ENCODE measurements around the gene FCGR2B.
A peak's percentile ranks its signal among the peaks of the same experiment; 100 is the strongest.
"Not testable (repeated sequence)": the region's sequence is repeated elsewhere in the genome, so short reads cannot be mapped to it uniquely, and the experiment has no call there.

FCGR2B gene

DNA sequence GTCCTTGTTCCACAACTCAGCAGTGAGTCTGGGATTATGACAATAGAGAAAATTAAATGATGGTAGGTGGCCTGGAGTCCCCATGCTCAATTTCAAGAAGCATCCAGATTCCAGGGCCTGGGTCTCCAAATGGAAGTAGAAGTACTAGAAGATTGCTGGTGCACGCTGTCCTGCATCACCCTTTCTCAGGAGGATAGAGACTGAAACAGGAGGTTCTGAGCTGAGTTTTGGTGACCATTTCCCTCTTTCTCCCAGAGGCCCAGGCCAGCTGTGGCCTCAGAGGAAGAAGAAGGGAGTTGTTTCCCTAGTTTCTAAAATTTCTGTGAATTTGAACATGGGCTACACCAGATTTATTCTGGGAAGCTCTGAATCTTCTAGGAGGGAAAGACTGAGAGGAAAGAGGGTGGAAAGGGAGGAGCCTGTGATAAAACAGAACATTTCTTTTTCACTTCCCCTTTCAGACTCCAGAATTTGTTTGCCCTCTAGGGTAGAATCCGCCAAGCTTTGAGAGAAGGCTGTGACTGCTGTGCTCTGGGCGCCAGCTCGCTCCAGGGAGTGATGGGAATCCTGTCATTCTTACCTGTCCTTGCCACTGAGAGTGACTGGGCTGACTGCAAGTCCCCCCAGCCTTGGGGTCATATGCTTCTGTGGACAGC, at the start of gene FCGR2B:
Gene FCGR2B (plus strand): TSS at position 460 of the 656 bp plus-strand sequence. CDS start 99 bp downstream, at position 559.
- not testable (repeated sequence) for DNase-seq

DNA sequence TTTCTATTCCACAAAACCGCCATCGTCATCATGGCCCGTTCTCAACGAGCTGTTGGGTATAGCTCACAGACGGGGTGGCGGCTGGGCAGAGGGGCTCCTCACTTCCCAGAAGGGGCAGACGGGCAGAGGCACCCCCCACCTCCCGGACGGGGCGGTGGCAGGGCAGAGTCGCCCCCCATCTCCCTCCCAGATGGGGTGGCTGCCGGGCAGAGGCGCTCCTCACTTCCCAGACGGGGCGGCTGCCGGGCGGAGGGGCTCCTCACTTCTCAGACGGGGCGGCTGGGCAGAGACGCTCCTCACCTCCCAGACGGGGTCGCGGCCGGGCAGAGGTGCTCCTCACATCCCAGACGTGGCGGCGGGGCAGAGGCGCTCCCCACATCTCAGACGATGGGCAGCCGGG, 46.5 kb upstream of the FCGR2B start:
- DNase-seq: not testable (repeated sequence)

DNA sequence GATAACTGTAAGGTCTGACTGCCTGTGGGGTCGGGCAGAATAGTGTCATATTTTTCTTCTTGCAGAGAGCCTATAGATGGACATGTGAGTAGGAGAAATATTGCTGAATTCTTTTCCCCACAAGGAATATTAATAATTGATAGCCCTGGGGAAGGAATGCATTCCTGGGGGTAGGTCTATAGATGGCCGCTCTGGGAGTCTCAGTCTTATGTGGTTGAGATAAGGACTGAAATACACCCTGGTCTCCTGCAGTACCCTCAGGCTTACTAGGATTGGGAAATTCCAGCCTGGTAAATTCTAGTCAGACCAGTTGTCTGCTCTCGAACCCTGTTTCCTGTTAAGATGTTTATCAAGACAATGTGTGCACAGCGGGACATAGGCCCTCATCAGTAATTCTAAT, 44.4 kb upstream of the FCGR2B start:
- not testable (repeated sequence) for DNase-seq

DNA sequence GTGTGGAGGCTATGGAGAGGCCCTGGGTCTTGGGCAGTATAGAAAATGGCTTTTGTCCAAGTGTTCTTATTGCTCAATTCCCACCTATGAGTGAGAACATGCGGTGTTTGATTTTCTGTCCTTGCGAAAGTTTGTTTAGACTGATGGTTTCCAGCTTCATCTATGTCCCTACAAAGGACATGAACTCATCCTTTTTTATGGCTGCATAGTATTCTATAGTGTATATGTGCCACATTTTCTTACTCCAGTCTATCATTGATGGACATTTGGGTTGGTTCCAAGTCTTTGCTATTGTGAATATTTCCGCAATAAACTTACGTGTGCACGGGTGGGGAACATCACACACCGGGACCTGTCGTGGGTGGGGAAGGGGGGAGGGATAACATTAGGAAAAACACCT, 42.5 kb upstream of the FCGR2B start:
- not testable (repeated sequence) for DNase-seq

DNA sequence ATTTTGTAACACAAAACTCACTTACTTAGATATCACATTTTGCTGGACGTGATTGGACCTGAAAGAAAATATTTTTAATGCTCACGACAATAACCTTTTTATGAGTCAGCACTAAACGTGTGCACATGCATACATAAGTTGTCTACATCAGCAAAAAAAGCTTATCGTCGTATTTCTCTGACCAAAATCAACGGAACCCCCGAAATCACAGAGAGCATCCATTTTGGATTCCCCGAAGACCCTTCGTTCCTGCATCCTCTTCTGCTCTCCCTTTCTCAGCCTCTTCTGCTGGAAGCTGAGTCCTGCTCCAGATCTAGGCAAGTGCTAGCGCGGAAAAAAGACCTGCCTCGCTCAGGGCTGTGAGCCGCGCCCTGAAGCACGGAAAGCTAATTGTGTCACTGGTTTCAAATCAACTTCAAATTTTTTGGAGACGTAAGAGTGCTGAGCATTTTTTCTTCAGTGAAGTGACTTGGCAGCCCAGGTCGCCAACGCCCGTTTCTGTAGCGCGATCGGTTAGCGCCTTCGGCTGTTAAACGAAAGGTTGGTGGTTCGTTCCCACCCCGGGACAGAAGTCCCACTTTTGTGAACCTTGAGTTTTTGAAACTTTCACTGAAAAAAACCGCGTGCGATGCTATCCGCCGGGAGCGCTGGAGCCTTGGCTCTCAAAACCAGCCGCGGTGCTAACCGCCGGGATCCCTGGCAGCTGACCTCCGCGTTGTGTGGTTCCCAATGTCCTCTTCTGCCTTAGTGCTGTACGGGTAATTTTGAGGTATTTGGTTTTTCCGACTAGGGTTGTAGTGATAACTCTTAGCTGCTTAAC, 41.6 kb upstream of the FCGR2B start:
- DNase-seq: peak; percentile 77

DNA sequence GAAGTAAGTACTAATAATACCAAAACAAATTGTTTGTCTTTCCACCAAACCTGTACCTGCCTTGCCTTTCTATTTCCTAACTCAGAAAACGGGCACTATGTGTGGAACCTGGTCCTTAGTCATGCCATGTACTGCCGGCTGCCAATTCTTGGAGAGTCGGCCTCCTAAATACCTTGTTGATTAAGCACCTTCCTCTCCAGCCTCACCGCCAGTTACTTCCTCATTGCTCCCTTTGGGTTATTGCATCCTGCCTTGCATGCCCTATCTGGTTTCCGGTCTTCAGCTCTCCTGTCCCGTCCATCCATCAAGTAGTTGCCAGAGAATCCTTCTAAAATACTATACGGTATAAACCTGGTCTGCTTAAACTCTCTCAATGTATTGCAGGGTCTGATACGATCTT, 40.9 kb upstream of the FCGR2B start:
- DNase-seq: not testable (repeated sequence)

DNA sequence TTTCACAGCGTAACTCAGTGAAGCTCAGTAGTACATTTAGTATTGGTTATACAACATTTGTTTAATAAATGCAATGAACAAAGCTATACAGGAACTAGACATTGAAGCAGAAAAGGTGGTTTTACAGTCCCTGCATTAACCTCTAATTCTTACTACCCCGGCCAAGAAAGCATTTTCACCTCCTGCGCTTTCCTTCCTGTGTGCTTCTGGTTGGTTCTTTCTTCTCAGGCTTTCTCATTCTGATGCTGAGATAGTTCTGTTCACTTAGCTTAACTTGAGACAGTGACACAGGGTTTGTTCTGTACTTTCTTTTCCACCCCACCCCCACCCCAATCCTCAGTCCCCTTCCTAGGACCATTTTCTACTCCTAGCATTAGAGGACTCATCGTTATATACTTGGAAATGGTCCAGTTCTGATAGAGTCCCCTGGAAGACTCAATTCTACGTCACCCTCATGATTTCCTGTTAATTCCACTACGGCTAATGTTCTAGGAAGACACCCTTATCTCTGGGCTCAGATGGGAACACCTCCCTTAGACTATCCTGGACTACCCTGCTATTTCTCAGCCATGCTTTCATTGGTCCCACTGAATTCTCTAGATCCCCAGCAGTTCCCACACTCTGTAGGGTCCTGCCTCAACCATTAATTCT, 39.4 kb upstream of the FCGR2B start:
- DNase-seq: not testable (repeated sequence)

DNA sequence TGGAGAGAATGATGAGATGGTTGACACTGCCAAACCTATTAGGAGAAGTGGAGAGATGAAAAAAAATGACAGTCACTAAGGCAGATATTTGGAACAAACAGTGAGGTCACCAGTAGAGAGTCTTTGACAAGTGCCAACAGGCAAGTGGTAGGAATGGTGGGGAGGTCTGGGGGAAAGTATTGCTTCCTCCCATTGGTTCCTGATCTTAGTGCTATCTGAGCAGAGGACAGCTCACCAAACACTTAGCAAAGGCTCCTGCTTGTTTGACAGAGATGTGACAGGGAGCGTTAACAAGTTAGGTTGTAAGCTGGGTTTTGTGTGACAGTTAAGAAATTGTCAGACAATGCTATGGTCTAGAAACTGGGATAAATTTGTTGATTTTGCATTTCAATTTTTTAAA, 38.3 kb upstream of the FCGR2B start:
- DNase-seq: not testable (repeated sequence)

DNA sequence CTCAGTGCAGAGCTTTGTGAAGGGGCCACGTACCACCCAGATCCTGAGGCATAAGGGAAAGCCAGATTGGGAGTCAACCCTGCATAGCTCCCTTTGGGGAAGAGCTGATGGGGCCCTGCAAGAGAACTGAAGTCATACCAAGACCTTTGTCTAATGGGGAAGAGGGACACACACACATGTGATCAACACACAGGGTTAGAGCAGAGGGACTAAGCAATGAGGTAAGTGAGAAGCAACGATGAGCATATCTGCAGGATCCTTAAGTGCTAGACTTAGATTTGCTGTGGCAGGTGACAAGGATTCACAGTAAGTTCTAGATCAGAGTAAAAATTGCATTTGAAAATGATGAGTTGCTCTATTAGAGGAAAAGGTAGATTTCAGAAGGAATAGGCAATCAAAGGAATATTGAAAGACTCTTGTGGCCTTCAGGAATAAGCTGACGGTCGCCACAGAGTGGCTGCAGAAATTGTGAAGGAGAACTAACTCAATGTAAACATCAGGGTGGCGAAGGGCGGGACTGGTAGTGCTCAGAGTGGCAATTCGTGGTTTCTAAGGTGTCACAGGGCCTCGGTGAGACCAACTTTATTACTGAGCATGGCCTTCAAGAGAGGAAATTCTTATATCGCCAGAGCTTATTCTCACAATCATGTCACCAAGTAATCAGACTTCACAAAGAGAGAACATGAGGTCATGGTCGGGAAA, 36.3 kb upstream of the FCGR2B start:
- not testable (repeated sequence) for DNase-seq

DNA sequence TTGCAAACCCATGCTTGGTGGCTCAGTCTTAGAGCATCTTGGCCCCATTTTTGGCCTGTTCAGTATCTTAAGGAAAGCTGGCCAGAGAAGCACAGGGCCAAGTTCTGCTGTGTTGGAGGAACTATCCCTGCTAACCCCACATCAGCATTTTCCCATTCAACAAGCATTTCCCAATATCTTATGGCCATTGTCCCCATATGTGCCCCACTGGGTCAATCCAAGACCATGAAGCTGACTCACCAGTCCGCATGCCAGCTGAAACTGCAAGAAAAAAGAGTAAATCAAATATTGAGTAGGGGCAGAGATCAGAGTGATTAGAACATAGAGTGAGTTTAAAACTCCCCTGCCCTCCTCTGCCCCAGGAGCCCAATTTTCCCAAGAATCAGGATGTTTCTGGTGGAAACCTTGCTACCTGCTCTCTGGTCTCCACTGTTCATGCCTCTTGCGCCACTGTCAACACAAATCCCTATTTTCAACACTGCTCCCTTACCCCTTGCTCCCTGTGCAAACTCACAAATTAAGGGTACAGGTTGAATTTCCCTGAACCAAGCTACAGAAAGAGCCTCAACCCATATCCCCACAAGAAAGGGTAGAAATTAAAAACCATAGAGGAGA, 32.7 kb upstream of the FCGR2B start:
- not testable (repeated sequence) for DNase-seq

DNA sequence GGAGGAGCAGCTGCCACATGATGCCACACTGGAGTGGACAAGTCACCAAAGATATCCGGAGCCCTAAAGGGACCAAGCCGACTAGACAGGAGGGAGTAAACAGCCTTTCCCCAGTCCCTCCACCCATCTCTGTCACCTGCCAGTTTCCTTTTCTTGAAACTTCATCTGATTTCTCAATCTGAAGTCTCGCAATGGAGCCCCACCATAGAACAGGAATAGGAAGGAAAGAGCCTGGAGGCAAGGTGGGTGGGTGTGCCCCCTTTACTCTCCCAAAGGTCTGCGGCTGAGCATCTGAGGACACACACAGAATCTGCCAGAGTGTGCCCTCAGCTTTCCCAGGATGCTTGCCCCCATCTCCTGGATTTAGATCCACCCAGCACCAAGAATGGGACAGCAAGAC, 31.9 kb upstream of the FCGR2B start, which contains the start of gene FCGR3B:
Gene FCGR3B (minus strand): TSS at position 101 of the 400 bp plus-strand sequence. CDS start 82 bp downstream, at position 19.
- DNase-seq: no peak

DNA sequence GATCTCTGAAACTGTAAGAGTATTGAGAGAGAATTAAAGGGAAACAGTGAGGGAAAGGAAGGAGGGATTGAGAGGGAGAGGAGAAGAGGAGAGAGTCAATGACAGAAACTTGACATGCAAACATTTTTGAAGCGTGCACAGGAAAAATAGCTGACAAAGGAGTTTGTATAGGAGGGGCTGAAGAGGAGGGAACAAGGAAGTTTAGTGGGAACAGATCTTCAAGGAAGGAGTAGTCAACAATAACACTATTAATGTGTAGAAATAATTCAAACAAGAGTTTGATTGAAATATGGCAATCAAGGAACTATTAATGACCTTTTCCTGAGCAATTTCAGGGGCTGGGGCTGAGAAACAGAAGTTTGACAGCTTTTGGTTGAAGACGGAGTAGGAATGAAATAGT, 27.9 kb upstream of the FCGR2B start:
- not testable (repeated sequence) for DNase-seq

DNA sequence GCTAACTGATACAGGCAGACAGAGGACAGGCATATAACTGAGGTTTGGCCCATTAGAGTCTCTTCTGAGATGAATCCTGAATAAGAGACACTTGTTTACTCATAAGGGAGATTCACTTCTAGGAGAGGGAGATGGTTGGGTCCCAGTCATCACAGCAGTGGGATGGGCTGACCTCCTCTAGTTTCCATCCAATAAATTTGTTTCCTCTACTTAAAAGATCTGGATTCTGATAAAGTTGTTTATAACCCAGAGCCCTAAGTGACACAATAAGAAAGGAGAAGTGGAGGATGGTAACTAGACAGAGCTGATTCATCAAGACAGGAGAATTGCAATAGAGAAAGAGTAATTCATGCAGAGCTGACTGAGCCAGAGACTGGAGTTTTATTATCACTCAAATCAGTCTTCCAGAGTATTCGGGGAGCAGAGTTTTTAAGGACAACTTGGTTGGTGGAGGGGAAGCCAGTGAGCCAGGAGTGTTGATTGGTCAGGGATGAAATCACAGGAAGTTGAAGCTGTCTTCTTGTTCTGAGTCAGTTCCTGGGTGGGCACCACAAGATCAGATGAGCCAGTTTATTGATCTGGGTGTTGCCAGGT, 26.7 kb upstream of the FCGR2B start:
- DNase-seq: not testable (repeated sequence)

DNA sequence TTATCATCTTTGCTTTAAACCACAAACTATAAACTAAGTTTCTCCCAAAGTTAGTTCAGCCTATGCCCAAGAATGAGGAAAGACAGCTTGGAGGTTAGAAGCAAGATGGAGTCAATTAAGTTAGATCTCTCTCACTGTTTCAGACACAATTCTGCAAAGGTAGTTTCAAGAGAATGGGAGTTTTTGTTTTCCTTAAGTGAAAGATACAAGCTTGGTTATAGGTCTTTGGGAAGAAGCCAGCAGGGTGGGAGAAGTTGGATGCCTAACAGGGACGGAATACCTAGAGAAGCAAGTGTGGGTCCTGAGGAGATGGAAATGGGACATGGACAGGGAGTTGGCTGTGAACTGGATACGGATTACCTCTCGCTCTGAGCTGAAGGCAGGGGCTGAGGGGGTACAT, 26.0 kb upstream of the FCGR2B start:
- DNase-seq: not testable (repeated sequence)

DNA sequence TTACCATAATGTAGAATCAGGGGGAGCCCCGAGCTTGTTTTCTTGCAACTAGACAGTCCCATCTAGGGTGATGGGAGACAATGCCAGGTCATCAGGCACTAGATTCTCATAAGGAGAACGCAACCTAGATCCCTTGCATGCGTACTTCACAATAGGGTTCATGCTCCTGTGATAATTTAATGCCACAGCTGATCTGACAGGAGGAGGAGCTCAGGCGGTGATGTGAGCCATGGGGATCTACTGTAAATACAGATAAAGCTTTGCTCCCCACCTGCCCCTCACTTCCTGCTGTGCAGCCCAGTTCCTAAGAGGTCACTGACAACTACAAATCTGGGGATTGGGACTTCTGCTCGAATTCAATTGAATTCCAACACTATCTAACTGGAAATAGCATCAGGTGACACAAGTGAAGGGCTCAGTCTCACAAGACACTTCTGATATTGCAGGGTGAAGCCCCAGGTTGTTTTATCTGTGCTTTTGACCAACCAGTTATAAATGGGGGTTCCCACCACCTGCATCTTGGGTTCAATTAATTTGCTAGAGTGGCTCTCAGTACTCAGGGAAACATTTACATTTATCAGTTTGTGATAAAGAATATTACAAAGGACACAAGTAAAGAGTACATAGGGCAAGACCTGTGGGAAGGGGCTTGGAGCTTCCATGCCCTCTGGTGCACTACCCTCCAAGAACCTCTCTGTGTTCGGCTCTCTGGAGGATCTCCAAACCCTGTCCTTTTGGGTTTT, 24.5 kb upstream of the FCGR2B start:
- DNase-seq: not testable (repeated sequence)

DNA sequence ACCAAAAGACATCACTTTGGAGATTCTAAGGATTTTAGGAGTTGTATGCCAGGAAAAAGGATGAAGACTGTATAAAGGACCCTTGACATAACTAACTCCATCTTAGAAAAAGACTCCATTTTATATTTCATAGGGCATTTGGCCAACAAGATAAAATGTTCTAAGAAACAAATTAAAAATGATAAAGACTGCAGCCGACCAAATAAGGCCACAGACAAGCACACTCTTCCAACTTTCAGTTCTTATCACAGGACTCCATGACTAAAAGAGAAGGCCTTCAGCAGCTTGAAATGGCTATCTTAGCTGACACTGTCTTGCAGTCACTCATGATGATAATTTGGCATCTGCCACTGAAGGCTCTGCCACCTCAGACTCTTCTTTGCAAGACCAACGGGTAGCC, 23.7 kb upstream of the FCGR2B start:
- DNase-seq: not testable (repeated sequence)

DNA sequence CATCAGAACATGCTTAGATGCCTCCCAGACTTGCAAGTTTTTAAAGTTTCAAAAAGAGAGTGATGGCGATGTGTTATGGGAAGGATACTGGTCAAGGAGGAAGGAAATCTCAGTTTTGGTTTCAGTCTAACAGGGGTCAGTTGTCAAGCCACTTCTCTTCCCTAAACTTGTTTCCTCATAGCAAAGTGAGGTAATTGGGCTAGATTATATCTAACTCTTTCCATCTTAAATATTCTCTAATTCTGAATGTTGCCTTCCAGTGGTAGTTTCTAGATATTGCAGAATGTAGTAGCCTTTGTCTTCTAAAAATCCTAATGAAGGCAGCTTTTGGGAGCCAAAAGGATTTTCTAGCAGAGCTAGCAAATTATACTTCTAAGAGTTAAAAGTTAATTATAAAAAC, 20.2 kb upstream of the FCGR2B start:
- DNase-seq: not testable (repeated sequence)

DNA sequence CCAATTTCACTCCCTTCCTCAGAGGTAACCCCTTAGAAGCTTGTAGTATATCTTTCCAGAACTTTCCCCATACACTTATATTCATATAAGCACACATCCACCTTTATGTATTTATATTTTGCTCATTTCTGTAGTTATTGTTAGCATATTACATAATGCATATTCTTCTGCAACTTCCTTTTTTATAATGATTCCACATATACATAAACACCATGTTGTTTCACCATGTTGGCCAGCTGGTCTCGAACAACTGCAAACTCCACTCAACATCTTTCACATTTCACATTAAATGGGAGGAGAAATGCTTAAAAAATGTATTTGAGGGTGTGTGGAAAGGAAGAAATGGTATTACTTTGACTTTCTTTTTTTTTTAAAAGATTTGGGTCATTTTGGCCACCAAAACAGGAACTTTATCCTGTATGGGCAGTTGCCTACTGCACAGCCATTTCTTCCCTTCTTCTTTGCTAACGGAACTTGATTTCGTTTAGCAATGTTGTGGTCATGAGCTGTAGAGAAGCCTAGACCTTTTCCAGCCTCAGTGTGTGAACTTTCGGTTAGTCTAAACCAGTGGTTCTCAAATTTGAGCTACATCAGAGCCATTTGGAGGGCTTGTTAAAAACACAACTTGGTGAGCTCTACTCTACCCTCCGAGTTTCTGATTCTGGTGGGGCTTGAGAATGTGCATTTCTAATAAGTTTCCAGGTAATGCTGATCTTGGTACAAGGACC, 19.3 kb upstream of the FCGR2B start:
- DNase-seq: not testable (repeated sequence)

DNA sequence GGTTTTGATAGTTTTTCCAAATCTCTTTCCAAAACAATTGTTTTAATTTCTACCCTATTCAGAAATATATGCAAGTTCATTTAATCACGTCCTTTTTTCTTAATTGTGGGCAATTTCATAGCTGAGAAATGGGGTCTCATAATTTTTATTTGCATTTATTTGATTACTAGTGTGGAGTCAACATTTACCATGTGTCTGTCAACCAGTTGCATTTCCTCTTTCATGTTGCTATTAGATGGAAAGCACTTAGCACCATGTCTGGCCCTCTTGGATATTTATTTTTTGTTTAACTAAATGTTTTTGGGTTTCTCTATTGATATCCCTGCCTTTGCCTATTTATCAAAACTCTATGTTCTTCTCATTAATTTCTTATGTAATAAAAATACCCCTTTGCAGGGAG, 18.1 kb upstream of the FCGR2B start:
- DNase-seq: not testable (repeated sequence)

Measured in retina (tissue), 1 donor.